HepG2 (cell line): ENCODE results near the gene NDUFB10. TPM values are rescaled to one million over a fixed set of nuclear protein-coding genes. Genes with fewer than 3 reads are reported as not detected.
A peak's percentile ranks its signal among the peaks of the same experiment; 100 is the strongest.

ENCODE experiments used
- BCL6 ChIP-seq: IDR thresholded peaks from 2 replicates; pipeline ENCODE4 v1.6.1; 2016; ENCODE audit warnings: missing genetic modification reagents, missing compliant biosample characterization
- CHD2 ChIP-seq: IDR thresholded peaks from 2 replicates; pipeline ENCODE4 v1.6.1; 2011; ENCODE audit warnings: low read depth, low read length, improper control_type of control experiment
- DR1 ChIP-seq: sonication (generic); formaldehyde crosslinking; IDR thresholded peaks from 2 replicates; pipeline ENCODE4 v1.8.0; 2021; ENCODE audit warnings: mild to moderate bottlenecking, missing genetic modification reagents, inconsistent platforms
- FOSL2 ChIP-seq: sonication (generic); formaldehyde crosslinking; IDR thresholded peaks from 2 replicates; pipeline ENCODE4 v1.4.0; 2020; ENCODE audit warnings: missing genetic modification reagents
- GZF1 ChIP-seq: sonication (generic); formaldehyde crosslinking; IDR thresholded peaks from 2 replicates; pipeline ENCODE4 v1.5.1; 2020; ENCODE audit warnings: mild to moderate bottlenecking, missing genetic modification reagents
- HNF4A ChIP-seq: sonication (generic); formaldehyde crosslinking; IDR thresholded peaks from 2 replicates; pipeline ENCODE4 v1.4.0; 2020; ENCODE audit warnings: missing genetic modification reagents
- MAZ ChIP-seq, 2 experiments: sonication (generic) in 1 of 2; formaldehyde crosslinking in 1 of 2; IDR thresholded peaks; 2 replicates each; pipeline versions ENCODE4 v1.5.0 to v1.6.1; 2012 to 2020; ENCODE audit warnings: low read depth in 2 of 2, mild to moderate bottlenecking in 2 of 2, borderline replicate concordance in 1 of 2, improper control_type of control experiment in 1 of 2, low read length in 1 of 2, missing genetic modification reagents in 1 of 2, moderate library complexity in 1 of 2
- SP4 ChIP-seq: sonication (generic); formaldehyde crosslinking; IDR thresholded peaks from 2 replicates; pipeline ENCODE4 v1.8.1; 2023; ENCODE audit warnings: mild to moderate bottlenecking, missing genetic modification reagents
- TAF1 ChIP-seq: sonication (generic); formaldehyde crosslinking; IDR thresholded peaks from 2 replicates; pipeline ENCODE4 v1.4.0; 2020; ENCODE audit warnings: missing genetic modification reagents
- U2AF2 ChIP-seq: fragments of 200-400 bp; formaldehyde crosslinking; IDR thresholded peaks from 2 replicates; pipeline ENCODE4 v1.6.1; 2017; ENCODE audit warnings: low read depth, mild to moderate bottlenecking, low read length
- ZBTB38 ChIP-seq: sonication (generic); formaldehyde crosslinking; IDR thresholded peaks from 2 replicates; pipeline ENCODE4 v1.5.1; 2020; ENCODE audit warnings: mild to moderate bottlenecking, missing genetic modification reagents
- ZFP90 ChIP-seq: sonication (generic); formaldehyde crosslinking; IDR thresholded peaks from 2 replicates; pipeline ENCODE4 v1.8.0; 2022; ENCODE audit warnings: missing genetic modification reagents, mild to moderate bottlenecking, inconsistent platforms, borderline replicate concordance
- ZNF224 ChIP-seq: sonication (generic); formaldehyde crosslinking; IDR thresholded peaks from 2 replicates; pipeline ENCODE4 v1.5.0; 2020; ENCODE audit warnings: mild to moderate bottlenecking, missing genetic modification reagents
- ZNF605 ChIP-seq: sonication (generic); formaldehyde crosslinking; IDR thresholded peaks from 2 replicates; pipeline ENCODE4 v1.8.0; 2022; ENCODE audit warnings: mild to moderate bottlenecking, missing genetic modification reagents
- polyA plus RNA-seq, 8 experiments: library from polyadenylated mRNA; depleted of rRNA in 3 of 8; stranded (reverse) in 7 of 8; unstranded in 1 of 8; fragments of >200 nt; fragmentation: Illumina TruSeq in 4 of 8; extraction: Trizol in 4 of 8; gene quantifications; 2 replicates each; pipeline versions ENCODE4 v1.2.1 to v1.2.3, GENCODE V29; 2011 to 2016; ENCODE audit warnings: low read depth in 4 of 8, missing spikeins in 1 of 8, mixed read lengths in 1 of 8; ENCODE audit not compliant: insufficient read depth in 1 of 8
- total RNA-seq, 5 experiments: library from RNA; depleted of rRNA; stranded (reverse); fragments of >200 nt; fragmentation: Illumina TruSeq; extraction: Trizol; gene quantifications; 2 replicates each; pipeline ENCODE4 v1.2.3, GENCODE V29; 2016; ENCODE audit warnings: low read depth in 1 of 5
- TF ChIP-seq, protein P1 (sequence below): sonication (generic); formaldehyde crosslinking; IDR thresholded peaks from 2 replicates; pipeline ENCODE4 v1.5.0; 2020; ENCODE audit warnings: missing genetic modification reagents, mild to moderate bottlenecking, borderline replicate concordance
- TF ChIP-seq, protein P2 (sequence below), 2 experiments: IDR thresholded peaks; 2 replicates each; pipeline ENCODE4 v1.6.1; 2011 to 2012; ENCODE audit warnings: low read length in 2 of 2, borderline replicate concordance in 1 of 2, low read depth in 1 of 2, mild to moderate bottlenecking in 1 of 2, moderate library complexity in 1 of 2
- TF ChIP-seq, protein P3 (sequence below): sonication (generic); formaldehyde crosslinking; IDR thresholded peaks from 2 replicates; pipeline ENCODE4 v1.8.0; 2022; ENCODE audit warnings: low read depth, missing genetic modification reagents
- TF ChIP-seq, protein P4 (sequence below): sonication (generic); formaldehyde crosslinking; IDR thresholded peaks from 2 replicates; pipeline ENCODE4 v1.5.0; 2020; ENCODE audit warnings: mild to moderate bottlenecking, missing genetic modification reagents, borderline replicate concordance

Gene NDUFB10
- total and polyA plus RNA-seq, 2 of the 13 experiments (the other 11 are each of a cell fraction or from before 2014, with no cell fraction given) = 68.6 to 157 TPM

DNA sequence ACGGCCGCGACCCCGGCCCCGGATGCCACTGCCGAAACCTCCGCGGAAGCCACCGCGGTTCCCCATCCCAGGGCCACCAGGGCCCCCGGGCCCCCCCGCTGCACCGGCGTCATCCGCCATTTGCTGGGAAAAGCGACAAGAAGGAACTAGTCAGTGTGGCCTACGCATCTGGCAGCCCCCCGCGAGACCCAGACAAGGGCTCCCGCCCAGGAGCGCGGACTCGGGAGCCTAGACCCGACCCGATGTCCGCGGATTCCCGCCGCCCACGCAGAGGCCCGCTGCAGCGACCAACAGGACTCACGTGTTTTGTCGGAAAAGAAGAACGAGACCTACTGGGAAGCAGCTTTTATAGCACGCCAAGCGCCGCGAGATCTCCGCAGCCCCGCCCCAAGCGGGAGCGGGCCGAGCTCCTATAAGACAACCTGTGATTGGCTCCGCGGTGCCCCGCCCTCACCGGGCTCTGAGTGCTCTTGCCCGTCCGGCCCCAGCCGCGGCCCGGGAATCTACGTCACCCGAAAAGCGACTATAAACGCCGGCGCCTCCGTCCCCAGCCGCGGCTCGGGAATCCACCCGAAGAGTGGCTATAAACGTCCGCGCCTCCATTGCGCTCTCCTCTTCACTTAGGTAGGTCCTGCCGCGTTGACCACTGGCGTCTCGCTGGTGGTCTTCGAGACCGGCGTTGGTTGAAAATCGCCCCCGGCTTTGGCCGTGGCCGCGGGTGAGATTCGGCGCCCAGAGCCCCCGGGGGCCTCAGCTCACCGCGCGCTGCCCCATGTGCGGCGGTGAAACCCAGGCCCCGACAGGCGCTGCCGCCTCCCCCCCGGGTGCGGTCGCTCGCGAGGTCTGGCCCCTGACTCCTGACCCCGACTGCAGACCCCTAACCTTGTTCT, 5.4 kb downstream of the NDUFB10 start, which contains the start of gene RPS2 (continued):
- TF ChIP-seq ZNF224 (CRISPR knock-in tag) = peak; percentile 85; the same call in 1 of the 2 replicates
- 0 out of 2 replicates have a peak, but pooled peaks have one; percentile 6 for TF ChIP-seq HNF4A (CRISPR knock-in tag)
- peak; percentile 95 for TF ChIP-seq CHD2
- TF ChIP-seq TAF1 (CRISPR knock-in tag) = peak; percentile 97
- peak; percentile 47; the same call in 1 of the 2 replicates for TF ChIP-seq FOSL2 (CRISPR knock-in tag)
- TF ChIP-seq MAZ (IDR thresholded peaks at IDR 0.05; ENCODE audit: borderline replicate concordance, low read depth, low read length) = peak; percentile 92
- TF ChIP-seq MAZ (CRISPR knock-in tag; IDR thresholded peaks at IDR 0.05; ENCODE audit: low read depth) = peak; percentile 86
- peak; percentile 77; the same call in 1 of the 2 replicates for TF ChIP-seq SP4 (CRISPR knock-in tag)
- no peak for TF ChIP-seq U2AF2
- TF ChIP-seq BCL6 (CRISPR knock-in tag) = peak; percentile 48; the same call in 1 of the 2 replicates
- TF ChIP-seq DR1 (CRISPR knock-in tag) = peak; percentile 96
- TF ChIP-seq, protein P1, sequence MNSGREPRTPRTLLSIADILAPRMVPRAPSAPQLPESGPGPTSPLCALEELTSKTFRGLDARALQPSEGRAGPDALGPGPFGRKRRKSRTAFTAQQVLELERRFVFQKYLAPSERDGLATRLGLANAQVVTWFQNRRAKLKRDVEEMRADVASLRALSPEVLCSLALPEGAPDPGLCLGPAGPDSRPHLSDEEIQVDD = 0 out of 2 replicates have a peak, but pooled peaks have one; percentile 21
- TF ChIP-seq, protein P2, sequence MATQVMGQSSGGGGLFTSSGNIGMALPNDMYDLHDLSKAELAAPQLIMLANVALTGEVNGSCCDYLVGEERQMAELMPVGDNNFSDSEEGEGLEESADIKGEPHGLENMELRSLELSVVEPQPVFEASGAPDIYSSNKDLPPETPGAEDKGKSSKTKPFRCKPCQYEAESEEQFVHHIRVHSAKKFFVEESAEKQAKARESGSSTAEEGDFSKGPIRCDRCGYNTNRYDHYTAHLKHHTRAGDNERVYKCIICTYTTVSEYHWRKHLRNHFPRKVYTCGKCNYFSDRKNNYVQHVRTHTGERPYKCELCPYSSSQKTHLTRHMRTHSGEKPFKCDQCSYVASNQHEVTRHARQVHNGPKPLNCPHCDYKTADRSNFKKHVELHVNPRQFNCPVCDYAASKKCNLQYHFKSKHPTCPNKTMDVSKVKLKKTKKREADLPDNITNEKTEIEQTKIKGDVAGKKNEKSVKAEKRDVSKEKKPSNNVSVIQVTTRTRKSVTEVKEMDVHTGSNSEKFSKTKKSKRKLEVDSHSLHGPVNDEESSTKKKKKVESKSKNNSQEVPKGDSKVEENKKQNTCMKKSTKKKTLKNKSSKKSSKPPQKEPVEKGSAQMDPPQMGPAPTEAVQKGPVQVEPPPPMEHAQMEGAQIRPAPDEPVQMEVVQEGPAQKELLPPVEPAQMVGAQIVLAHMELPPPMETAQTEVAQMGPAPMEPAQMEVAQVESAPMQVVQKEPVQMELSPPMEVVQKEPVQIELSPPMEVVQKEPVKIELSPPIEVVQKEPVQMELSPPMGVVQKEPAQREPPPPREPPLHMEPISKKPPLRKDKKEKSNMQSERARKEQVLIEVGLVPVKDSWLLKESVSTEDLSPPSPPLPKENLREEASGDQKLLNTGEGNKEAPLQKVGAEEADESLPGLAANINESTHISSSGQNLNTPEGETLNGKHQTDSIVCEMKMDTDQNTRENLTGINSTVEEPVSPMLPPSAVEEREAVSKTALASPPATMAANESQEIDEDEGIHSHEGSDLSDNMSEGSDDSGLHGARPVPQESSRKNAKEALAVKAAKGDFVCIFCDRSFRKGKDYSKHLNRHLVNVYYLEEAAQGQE (IDR thresholded peaks at IDR 0.05; ENCODE audit: borderline replicate concordance in 1 of 2, low read depth in 1 of 2, low read length in 2 of 2) = peak in 1 of 2 experiments; percentile 46; a peak in 1 of 4 replicates
- peak; percentile 49; the same call in 1 of the 2 replicates for TF ChIP-seq ZFP90
- TF ChIP-seq, protein P3, sequence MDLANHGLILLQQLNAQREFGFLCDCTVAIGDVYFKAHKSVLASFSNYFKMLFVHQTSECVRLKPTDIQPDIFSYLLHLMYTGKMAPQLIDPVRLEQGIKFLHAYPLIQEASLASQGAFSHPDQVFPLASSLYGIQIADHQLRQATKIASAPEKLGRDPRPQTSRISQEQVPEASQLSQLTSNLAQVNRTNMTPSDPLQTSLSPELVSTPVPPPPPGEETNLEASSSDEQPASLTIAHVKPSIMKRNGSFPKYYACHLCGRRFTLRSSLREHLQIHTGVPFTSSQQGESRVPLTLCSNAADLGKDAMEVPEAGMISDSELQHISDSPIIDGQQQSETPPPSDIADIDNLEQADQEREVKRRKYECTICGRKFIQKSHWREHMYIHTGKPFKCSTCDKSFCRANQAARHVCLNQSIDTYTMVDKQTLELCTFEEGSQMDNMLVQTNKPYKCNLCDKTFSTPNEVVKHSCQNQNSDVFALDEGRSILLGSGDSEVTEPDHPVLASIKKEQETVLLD (CRISPR knock-in tag) = peak; percentile 73
- peak; percentile 23; the same call in 1 of the 2 replicates for TF ChIP-seq ZNF605
- peak; percentile 60; the same call in 1 of the 2 replicates for TF ChIP-seq GZF1
- TF ChIP-seq ZBTB38 (CRISPR knock-in tag) = peak; percentile 98
- TF ChIP-seq, protein P4, sequence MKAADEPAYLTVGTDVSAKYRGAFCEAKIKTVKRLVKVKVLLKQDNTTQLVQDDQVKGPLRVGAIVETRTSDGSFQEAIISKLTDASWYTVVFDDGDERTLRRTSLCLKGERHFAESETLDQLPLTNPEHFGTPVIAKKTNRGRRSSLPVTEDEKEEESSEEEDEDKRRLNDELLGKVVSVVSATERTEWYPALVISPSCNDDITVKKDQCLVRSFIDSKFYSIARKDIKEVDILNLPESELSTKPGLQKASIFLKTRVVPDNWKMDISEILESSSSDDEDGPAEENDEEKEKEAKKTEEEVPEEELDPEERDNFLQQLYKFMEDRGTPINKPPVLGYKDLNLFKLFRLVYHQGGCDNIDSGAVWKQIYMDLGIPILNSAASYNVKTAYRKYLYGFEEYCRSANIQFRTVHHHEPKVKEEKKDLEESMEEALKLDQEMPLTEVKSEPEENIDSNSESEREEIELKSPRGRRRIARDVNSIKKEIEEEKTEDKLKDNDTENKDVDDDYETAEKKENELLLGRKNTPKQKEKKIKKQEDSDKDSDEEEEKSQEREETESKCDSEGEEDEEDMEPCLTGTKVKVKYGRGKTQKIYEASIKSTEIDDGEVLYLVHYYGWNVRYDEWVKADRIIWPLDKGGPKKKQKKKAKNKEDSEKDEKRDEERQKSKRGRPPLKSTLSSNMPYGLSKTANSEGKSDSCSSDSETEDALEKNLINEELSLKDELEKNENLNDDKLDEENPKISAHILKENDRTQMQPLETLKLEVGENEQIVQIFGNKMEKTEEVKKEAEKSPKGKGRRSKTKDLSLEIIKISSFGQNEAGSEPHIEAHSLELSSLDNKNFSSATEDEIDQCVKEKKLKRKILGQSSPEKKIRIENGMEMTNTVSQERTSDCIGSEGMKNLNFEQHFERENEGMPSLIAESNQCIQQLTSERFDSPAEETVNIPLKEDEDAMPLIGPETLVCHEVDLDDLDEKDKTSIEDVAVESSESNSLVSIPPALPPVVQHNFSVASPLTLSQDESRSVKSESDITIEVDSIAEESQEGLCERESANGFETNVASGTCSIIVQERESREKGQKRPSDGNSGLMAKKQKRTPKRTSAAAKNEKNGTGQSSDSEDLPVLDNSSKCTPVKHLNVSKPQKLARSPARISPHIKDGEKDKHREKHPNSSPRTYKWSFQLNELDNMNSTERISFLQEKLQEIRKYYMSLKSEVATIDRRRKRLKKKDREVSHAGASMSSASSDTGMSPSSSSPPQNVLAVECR (CRISPR knock-in tag) = peak; percentile 85
